ENCODE results near the gene PCOLCE2. TPM values are rescaled to one million over a fixed set of nuclear protein-coding genes. Genes with fewer than 3 reads are reported as not detected.
A peak's percentile ranks its signal among the peaks of the same experiment; 100 is the strongest.

PCOLCE2 gene
- total RNA-seq, 3 donors from 2014 or later (not counting 1 experiment from before 2014, with no cell fraction given): not detected

DNA sequence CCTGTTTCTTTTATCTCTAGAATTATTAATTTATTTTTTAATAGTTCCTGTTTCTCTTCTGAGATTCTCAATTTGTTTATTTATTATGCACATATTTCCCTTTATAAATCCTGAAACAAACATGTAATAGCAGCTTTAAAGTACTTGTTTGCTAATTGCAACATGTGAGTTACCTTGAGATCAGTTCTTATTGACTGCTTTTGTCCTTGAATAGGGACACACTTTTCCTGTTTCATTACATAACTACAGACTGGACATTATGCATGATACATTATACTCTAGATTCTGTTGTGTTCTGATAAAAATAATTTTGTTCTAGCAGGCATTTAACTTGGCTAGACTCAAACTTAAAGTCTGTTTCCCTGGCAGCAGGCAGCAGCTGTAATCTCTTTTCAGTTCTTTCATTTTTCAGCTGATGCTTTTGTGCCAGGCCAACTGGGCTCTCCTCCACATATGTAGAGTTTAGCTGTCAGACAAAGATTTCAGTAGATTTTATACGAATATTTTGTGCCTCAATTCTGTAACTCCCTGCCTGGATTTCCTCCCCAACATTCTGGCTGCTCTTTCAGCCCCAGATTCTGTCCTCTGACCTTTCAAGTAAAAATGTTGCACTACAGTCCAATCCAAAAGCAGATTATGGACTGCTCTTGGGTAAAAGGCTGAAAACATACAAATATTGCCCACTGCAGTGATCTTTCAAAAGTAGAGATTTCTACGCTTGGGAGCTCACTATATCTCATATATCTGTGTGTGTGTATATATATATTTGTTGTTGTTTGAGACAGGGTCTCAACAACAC lies 41.9 kb downstream of the PCOLCE2 start:
- Mint-ChIP-seq H3K27ac (no peak overlapping the region), H3K9me3 (no peaks in the 10 kb centered on the region), H3K4me3 (no peak overlapping the region), H3K4me1 (no peaks in the 10 kb centered on the region), H3K36me3 (no peaks in the 10 kb centered on the region), H3K27me3 (ENCODE audit: low read depth in 2 of 2) (peaks cover 9 to 13% of the 10 kb centered on the region in 2 donors)
- Histone ChIP-seq H3K27me3 (ENCODE audit: control insufficient read depth, insufficient read depth, low read length) (no peaks in the 10 kb centered on the region), H3K27ac (ENCODE audit: low read length) (no peak overlapping the region), H3K4me1 (ENCODE audit: control insufficient read depth, insufficient read depth, low read length) (no peaks in the 10 kb centered on the region), H3K9me3 (ENCODE audit: control insufficient read depth, insufficient read depth, low read length) (no peaks in the 10 kb centered on the region), H3K36me3 (ENCODE audit: control insufficient read depth, insufficient read depth, low read length) (no peaks in the 10 kb centered on the region), H3K4me3 (ENCODE audit: low read length) (no peak overlapping the region)
- ATAC-seq (no peak), DNase-seq (no peak)
- intact Hi-C loops (cut with micrococcal nuclease): no loop called here
- 47% methylated on average over 1 of the region's 2 CpGs for WGBS (ENCODE audit: insufficient coverage)
- TF ChIP-seq CTCF (IDR thresholded peaks at IDR 0.05): no peak

GRCh38 chr3:142844339-142844977 lies 44.4 kb downstream of the PCOLCE2 start:
- no peaks in the 10 kb centered on the region for H3K36me3 ChIP-seq (ENCODE audit: control insufficient read depth, insufficient read depth, low read length)
- peak in 1 of 3 donors; percentile 43 for ATAC-seq
- H3K4me3 ChIP-seq (ENCODE audit: low read length): no peak overlapping the region
- WGBS (ENCODE audit: insufficient coverage): 71% methylated on average over 3 of the region's 4 CpGs
- intact Hi-C loops (cut with micrococcal nuclease): no loop called here
- no peaks in the 10 kb centered on the region for H3K36me3 Mint-ChIP-seq
- TF ChIP-seq CTCF (IDR thresholded peaks at IDR 0.05): no peak
- peak in 1 of 2 donors; percentile 17 for DNase-seq
- no peaks in the 10 kb centered on the region for H3K4me1 Mint-ChIP-seq
- no peaks in the 10 kb centered on the region for H3K4me1 ChIP-seq (ENCODE audit: control insufficient read depth, insufficient read depth, low read length)
- H3K4me3 Mint-ChIP-seq: no peak overlapping the region
- no peaks in the 10 kb centered on the region for H3K27me3 ChIP-seq (ENCODE audit: control insufficient read depth, insufficient read depth, low read length)
- peaks cover 8 to 20% of the 10 kb centered on the region in 2 donors for H3K27me3 Mint-ChIP-seq (ENCODE audit: low read depth in 2 of 2)
- no peak overlapping the region for H3K27ac Mint-ChIP-seq
- H3K9me3 Mint-ChIP-seq: no peaks in the 10 kb centered on the region
- no peak overlapping the region for H3K27ac ChIP-seq (ENCODE audit: low read length)
- no peaks in the 10 kb centered on the region for H3K9me3 ChIP-seq (ENCODE audit: control insufficient read depth, insufficient read depth, low read length)

DNA sequence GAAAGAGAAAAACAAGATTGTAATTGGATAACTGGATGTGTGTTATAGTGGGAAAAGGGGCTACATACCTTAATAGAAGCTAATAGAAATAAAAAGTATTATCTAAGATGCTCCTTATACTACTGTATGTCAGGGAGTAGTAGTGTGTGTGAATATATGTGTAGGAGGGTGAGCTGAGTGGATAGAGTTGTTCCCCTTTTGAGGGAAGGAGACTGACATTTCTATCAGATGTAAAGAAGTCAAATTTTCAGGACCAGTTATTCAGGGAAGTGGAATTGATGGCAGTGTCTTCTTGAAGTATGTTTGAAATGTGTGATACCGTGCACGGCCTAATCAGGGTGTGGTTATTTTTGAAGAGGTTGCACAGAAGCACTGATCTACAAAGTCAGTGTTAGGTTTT lies 49.1 kb downstream of the PCOLCE2 start:
- Histone ChIP-seq H3K36me3 (ENCODE audit: control insufficient read depth, insufficient read depth, low read length) (no peaks in the 10 kb centered on the region), H3K4me3 (ENCODE audit: low read length) (no peak overlapping the region), H3K27ac (ENCODE audit: low read length) (no peak overlapping the region), H3K4me1 (ENCODE audit: control insufficient read depth, insufficient read depth, low read length) (no peaks in the 10 kb centered on the region), H3K27me3 (ENCODE audit: control insufficient read depth, insufficient read depth, low read length) (peaks cover 5% of the 10 kb centered on the region), H3K9me3 (ENCODE audit: control insufficient read depth, insufficient read depth, low read length) (no peaks in the 10 kb centered on the region)
- 87% methylated on average over 2 of the region's 2 CpGs for WGBS (ENCODE audit: insufficient coverage)
- H3K9me3 Mint-ChIP-seq: no peaks in the 10 kb centered on the region
- H3K27ac Mint-ChIP-seq: no peak overlapping the region
- peaks cover 10 to 35% of the 10 kb centered on the region in 2 donors for H3K27me3 Mint-ChIP-seq (ENCODE audit: low read depth in 2 of 2)
- TF ChIP-seq CTCF (IDR thresholded peaks at IDR 0.05): no peak
- no peak overlapping the region for H3K4me3 Mint-ChIP-seq
- DNase-seq (no peak), ATAC-seq (no peak)
- H3K36me3 Mint-ChIP-seq: no peaks in the 10 kb centered on the region
- intact Hi-C loops (cut with micrococcal nuclease): no loop called here
- H3K4me1 Mint-ChIP-seq: no peaks in the 10 kb centered on the region

Measured in natural killer cell (primary cell).